NT2/D1 (cell line): ENCODE results near the gene MARS1.

ENCODE experiments used
- SUZ12 ChIP-seq: IDR thresholded peaks from 2 replicates; pipeline ENCODE4 v1.6.1; 2011; ENCODE audit not compliant: insufficient read length, insufficient read depth; ENCODE audit errors: extremely low read depth
- YY1 ChIP-seq: IDR thresholded peaks from 2 replicates; pipeline ENCODE4 v1.6.1; 2011; ENCODE audit not compliant: insufficient read length, insufficient read depth
- ZNF274 ChIP-seq: IDR thresholded peaks from 2 replicates; pipeline ENCODE4 v1.6.1; 2011; ENCODE audit warnings: mild to moderate bottlenecking, low read depth, low read length

GRCh38 chr12:57479043-57479375, 8.9 kb upstream of the MARS1 start:
- no peak for TF ChIP-seq YY1
- no peak for TF ChIP-seq ZNF274
- TF ChIP-seq SUZ12 = no peak
